ENCODE data around the gene TNRC18. TPM values are rescaled to one million over a fixed set of nuclear protein-coding genes. Genes with fewer than 3 reads are reported as not detected.

TNRC18 gene
- total RNA-seq, 1 donor from 2014 or later = 104 TPM

DNA sequence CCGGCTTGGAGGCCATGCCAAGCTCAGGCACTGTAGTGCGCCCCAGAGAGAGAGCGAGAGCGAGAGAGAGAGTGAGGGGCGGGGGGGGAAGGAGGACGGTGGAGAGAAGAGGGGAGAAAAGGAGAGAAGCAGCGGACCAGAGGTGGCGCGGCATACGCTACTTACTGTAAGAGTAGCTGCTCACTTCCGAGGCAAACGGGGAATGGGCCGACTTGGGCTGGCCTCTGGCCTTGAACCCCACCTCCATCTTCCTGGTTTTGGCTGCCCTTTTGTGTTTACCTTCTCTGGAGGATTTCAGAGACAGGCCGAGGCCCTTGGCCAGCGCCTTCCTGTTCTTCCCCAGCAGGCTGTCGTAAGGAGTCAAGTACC is 66.9 kb downstream of the TNRC18 start:
- Histone ChIP-seq H3K36me3 (peaks cover 99% of the 10 kb centered on the region), H3K4me3 (no peak overlapping the region), H3K4me1 (peaks cover 56% of the 10 kb centered on the region), H3K27me3 (ENCODE audit: low read depth) (no peaks in the 10 kb centered on the region), H3K9me3 (no peaks in the 10 kb centered on the region), H3K27ac (no peak overlapping the region)
- TF ChIP-seq, protein P1, sequence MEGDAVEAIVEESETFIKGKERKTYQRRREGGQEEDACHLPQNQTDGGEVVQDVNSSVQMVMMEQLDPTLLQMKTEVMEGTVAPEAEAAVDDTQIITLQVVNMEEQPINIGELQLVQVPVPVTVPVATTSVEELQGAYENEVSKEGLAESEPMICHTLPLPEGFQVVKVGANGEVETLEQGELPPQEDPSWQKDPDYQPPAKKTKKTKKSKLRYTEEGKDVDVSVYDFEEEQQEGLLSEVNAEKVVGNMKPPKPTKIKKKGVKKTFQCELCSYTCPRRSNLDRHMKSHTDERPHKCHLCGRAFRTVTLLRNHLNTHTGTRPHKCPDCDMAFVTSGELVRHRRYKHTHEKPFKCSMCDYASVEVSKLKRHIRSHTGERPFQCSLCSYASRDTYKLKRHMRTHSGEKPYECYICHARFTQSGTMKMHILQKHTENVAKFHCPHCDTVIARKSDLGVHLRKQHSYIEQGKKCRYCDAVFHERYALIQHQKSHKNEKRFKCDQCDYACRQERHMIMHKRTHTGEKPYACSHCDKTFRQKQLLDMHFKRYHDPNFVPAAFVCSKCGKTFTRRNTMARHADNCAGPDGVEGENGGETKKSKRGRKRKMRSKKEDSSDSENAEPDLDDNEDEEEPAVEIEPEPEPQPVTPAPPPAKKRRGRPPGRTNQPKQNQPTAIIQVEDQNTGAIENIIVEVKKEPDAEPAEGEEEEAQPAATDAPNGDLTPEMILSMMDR (IDR thresholded peaks at IDR 0.05) = no peak
- ATAC-seq (no peak), DNase-seq (no peak)
- intact Hi-C loops (cut with DNase I) = no loop called here

DNA sequence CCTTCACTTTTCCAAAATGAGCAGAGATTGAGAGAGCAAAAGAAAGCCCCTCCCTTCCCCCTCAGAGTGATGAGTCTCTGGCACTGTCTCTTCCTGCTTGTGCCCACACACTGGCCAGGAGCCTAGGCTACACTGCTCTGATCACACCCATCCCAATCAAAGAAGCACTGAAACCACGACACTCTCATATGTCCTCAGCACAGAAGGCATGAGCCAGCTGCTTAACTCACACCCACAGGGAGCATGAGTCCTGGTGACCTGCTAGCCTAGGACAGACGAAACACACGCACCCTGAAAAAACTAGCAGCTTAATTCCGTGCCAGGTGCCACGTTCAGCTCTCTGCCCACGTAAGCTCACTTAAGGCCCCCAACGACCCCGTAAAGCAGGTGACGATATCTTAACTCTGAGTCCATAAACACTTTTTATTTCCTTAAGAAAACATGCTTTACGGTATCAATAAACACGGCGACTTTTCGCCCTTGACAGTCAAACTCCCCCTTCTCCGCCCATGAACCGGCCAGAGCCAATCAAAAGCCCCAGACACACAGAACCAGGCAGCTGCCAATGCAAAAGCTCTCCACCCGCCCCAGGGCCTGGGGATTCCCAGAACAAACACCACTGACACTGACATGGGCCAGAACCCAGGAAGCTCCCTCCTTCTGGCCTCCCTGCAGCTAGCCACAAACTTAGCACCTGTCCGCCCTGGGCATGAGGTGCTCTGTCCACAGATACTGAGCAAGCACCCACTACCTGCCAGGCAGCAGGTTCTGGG is 69.0 kb downstream of the TNRC18 start:
- intact Hi-C loops (cut with DNase I) = no loop called here
- peak in 1 of 2 donors; percentile 28 for ATAC-seq
- Histone ChIP-seq H3K9me3 (no peaks in the 10 kb centered on the region), H3K27me3 (ENCODE audit: low read depth) (no peaks in the 10 kb centered on the region), H3K4me3 (no peak overlapping the region), H3K36me3 (peaks cover 97% of the 10 kb centered on the region), H3K4me1 (peaks cover 44% of the 10 kb centered on the region), H3K27ac (no peak overlapping the region)
- DNase-seq = no peak
- TF ChIP-seq, protein P1 (IDR thresholded peaks at IDR 0.05) = no peak

DNA sequence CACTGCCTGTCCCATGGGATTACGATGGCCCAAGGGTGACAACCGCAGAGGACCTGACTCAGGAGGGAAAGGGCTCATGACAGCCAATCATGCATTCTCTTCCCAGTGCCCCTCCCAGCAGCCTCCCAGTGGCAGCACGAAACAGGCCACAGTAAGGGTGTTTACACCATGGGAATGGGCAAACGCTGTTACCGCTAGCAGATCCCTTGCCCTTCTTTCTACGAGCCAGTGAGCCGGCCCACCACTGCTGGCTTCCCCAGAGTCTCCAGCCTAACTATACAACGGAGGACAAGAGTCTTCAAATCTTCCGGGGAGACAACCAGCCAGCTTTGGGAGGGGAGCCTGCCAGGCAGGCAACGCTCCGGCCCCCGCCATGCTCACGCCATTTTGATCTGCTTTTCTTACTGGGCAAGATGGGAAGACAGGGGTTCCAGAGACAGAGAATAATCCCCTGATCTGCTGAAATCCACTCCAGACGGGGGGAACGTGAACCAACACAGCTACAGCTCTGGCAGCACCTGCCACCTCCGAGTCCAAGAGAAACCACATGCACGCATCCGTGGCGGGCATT is 71.1 kb downstream of the TNRC18 start:
- Histone ChIP-seq H3K4me1 (peaks cover 24% of the 10 kb centered on the region), H3K27me3 (ENCODE audit: low read depth) (no peaks in the 10 kb centered on the region)
- intact Hi-C loops (cut with DNase I) = no loop called here

DNA sequence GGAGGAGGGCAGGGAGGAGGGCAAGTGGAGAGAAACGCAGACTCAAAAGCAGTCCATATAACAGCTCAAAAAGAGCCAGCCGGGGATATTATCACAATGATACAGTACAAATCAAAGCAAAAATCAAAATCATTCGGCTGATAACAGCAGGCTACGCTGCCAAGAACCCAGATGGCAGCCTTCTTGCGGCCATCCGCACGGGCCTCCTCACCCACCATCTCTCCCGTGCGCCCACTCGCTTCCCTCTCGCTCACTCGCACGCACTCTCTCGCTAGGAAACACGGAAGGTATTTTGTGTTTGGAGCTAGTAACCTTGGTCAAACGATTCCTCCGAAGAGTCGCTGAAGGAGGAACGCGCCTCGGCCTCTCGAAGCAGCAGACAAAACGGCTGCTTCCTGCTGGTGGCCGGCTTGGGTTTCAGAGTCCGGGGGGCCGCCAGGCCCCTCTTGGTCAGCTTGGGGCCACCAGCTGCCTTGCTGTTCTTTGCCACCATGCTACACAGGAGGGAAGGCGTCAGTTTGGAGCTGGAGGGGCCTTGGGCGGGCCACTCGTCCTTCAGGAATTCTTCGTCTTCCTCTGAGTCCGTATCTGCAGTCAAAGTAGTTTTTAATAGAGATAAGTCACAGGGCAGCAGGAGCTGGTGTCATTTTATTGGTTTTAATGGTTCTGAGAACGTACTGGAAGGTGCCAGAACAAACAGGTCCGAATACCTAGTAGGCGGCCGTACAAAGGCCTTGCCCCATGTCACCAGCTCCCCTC is 71.9 kb downstream of the TNRC18 start:
- Histone ChIP-seq H3K27me3 (ENCODE audit: low read depth) (no peaks in the 10 kb centered on the region), H3K4me1 (peaks cover 16% of the 10 kb centered on the region), H3K9me3 (no peaks in the 10 kb centered on the region), H3K36me3 (peaks cover 93% of the 10 kb centered on the region), H3K4me3 (no peak overlapping the region), H3K27ac (no peak overlapping the region)
- DNase-seq = no peak
- intact Hi-C loops (cut with DNase I) = no loop called here
- TF ChIP-seq, protein P1 (IDR thresholded peaks at IDR 0.05) = no peak
- no peak for ATAC-seq

More for the DNA sequence above, 71.1 kb downstream of the TNRC18 start:
- Histone ChIP-seq H3K9me3 (no peaks in the 10 kb centered on the region), H3K27ac (no peak overlapping the region), H3K36me3 (peaks cover 97% of the 10 kb centered on the region), H3K4me3 (no peak overlapping the region)
- ATAC-seq (no peak), DNase-seq (no peak)
- TF ChIP-seq, protein P1 (IDR thresholded peaks at IDR 0.05) = no peak

DNA sequence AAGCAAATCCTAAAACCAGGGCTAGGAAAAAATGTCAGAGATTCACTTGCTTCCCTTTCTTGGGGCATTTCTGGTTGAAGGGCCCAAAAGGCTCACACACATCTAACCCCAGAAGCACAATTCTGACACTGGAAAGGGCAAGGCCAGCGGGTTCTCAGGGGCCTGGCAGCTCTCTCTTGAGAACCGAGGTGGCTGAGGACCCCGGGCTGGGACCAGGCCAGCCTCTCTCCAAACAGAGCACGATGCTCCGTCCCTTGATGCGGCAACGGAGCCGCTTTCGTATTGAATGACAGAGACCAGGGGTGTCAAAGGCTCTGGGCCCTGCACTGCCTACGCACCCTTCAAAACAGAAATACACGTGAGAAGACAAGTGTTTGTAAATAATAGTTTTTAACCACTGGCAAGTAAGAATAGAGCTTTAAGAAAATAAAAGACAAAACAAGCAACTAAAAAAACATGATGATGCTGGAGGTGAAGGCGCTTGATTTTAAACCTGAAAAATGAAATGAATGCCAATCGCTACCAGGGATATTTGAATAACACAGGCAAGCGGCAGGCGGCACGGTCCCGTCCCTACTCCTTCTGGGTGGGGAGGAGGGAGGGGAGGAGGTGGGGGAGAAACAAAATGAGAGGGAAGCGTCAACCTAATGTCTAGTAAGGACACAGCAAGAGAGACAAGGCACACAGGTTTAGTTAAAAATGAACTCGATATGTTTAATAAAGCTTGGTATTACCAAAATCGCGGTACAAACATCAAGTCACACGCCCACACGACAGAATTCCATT is 72.8 kb downstream of the TNRC18 start:
- no peak overlapping the region for H3K4me3 ChIP-seq
- H3K4me1 ChIP-seq = peaks cover 15% of the 10 kb centered on the region
- H3K27ac ChIP-seq = no peak overlapping the region
- H3K9me3 ChIP-seq = no peaks in the 10 kb centered on the region
- peaks cover 91% of the 10 kb centered on the region for H3K36me3 ChIP-seq
- intact Hi-C loops (cut with DNase I) = no loop called here
- TF ChIP-seq, protein P1 (IDR thresholded peaks at IDR 0.05) = no peak
- H3K27me3 ChIP-seq (ENCODE audit: low read depth) = no peaks in the 10 kb centered on the region
- DNase-seq = no peak
- no peak for ATAC-seq
